WTC11 (cell line): ENCODE measurements around the gene REX1BD. TPM values are rescaled to one million over a fixed set of nuclear protein-coding genes. Genes with fewer than 3 reads are reported as not detected.
A peak's percentile ranks its signal among the peaks of the same experiment; 100 is the strongest.

Experiments
- ATAC-seq: fragments of 200-7000 bp; cut with Tn5 transposase; 2 replicates; pipeline ENCODE4 v1.10.0; 2021; ENCODE audit warnings: mild to moderate bottlenecking, moderate library complexity
- CTCF ChIA-PET: fragments of 300-600 bp; sonication (Branson Sonifier 250); formaldehyde crosslinking; loops from one replicate; lab custom pipeline; 2021; ENCODE audit warnings: antibody characterized with exemption; lab: Charles Lee
- POLR2A ChIA-PET: fragments of 350-600 bp; sonication (Branson Sonifier 250); formaldehyde crosslinking; loops from one replicate; lab custom pipeline; 2021; ENCODE audit warnings: antibody characterized with exemption; lab: Charles Lee
- DNase-seq: peaks from one replicate; pipeline ENCODE4 v3.0.0; 2021; ENCODE audit warnings: low spot score
- H3K27ac Mint-ChIP-seq: 2 replicates; pipeline ENCODE4 v1.8.0; 2021; ENCODE audit warnings: mixed read lengths
- H3K27me3 Mint-ChIP-seq: 2 replicates; pipeline ENCODE4 v1.8.0; 2021; ENCODE audit warnings: low read depth, mild to moderate bottlenecking, moderate library complexity, mixed read lengths
- H3K36me3 Mint-ChIP-seq: 2 replicates; pipeline ENCODE4 v1.8.0; 2021; ENCODE audit warnings: mixed read lengths
- H3K4me1 Mint-ChIP-seq: 2 replicates; pipeline ENCODE4 v1.8.0; 2022; ENCODE audit warnings: mixed read lengths
- H3K4me3 Mint-ChIP-seq: 2 replicates; pipeline ENCODE4 v1.8.0; 2021; ENCODE audit warnings: mild to moderate bottlenecking, moderate library complexity, mixed read lengths
- H3K9me3 Mint-ChIP-seq: 2 replicates; pipeline ENCODE4 v1.8.0; 2021; ENCODE audit warnings: mixed read lengths
- ATF1 ChIP-seq: sonication (generic); formaldehyde crosslinking; IDR thresholded peaks from 2 replicates; pipeline ENCODE4 v1.8.1; 2023; ENCODE audit warnings: mild to moderate bottlenecking, moderate library complexity, missing genetic modification reagents
- CREB1 ChIP-seq: sonication (generic); formaldehyde crosslinking; IDR thresholded peaks from 2 replicates; pipeline ENCODE4 v1.8.0; 2023; ENCODE audit warnings: mild to moderate bottlenecking, missing genetic modification reagents
- CREM ChIP-seq: sonication (generic); formaldehyde crosslinking; IDR thresholded peaks from 2 replicates; pipeline ENCODE4 v1.8.1; 2022; ENCODE audit warnings: mild to moderate bottlenecking, missing genetic modification reagents, moderate library complexity
- CTCF ChIP-seq: fragments of 200-600 bp; IDR thresholded peaks from 2 replicates; pipeline ENCODE4 v1.8.0; 2022; ENCODE audit warnings: antibody characterized with exemption
- ELF4 ChIP-seq: sonication (generic); formaldehyde crosslinking; IDR thresholded peaks from 2 replicates; pipeline ENCODE4 v1.8.1; 2022; ENCODE audit warnings: low read depth, mild to moderate bottlenecking, moderate library complexity, missing genetic modification reagents
- NFE2L1 ChIP-seq: sonication (generic); formaldehyde crosslinking; IDR thresholded peaks from 2 replicates; pipeline ENCODE4 v1.8.1; 2023; ENCODE audit warnings: missing genetic modification reagents
- NR1H2 ChIP-seq: sonication (generic); formaldehyde crosslinking; IDR thresholded peaks from 2 replicates; pipeline ENCODE4 v1.9.0; 2021; ENCODE audit warnings: mild to moderate bottlenecking, moderate library complexity, missing genetic modification reagents
- NR2C2 ChIP-seq: sonication (generic); formaldehyde crosslinking; IDR thresholded peaks from 2 replicates; pipeline ENCODE4 v1.8.0; 2022; ENCODE audit warnings: mild to moderate bottlenecking, missing genetic modification reagents
- PRDM15 ChIP-seq: sonication (generic); formaldehyde crosslinking; IDR thresholded peaks from 2 replicates; pipeline ENCODE4 v1.8.0; 2022; ENCODE audit warnings: missing genetic modification reagents
- SP1 ChIP-seq: sonication (generic); formaldehyde crosslinking; conservative IDR thresholded peaks from 2 replicates; pipeline ENCODE4 v1.8.1; 2022; ENCODE audit warnings: missing genetic modification reagents
- TEAD1 ChIP-seq: sonication (generic); formaldehyde crosslinking; IDR thresholded peaks from 2 replicates; pipeline ENCODE4 v1.8.0; 2022; ENCODE audit warnings: mild to moderate bottlenecking, missing genetic modification reagents
- ZNF281 ChIP-seq: sonication (generic); formaldehyde crosslinking; IDR thresholded peaks from 2 replicates; pipeline ENCODE4 v1.8.0; 2023; ENCODE audit warnings: mild to moderate bottlenecking, missing genetic modification reagents
- ZNF416 ChIP-seq: fragments of 250-450 bp; sonication (Bioruptor Pico); IDR thresholded peaks from 2 replicates; pipeline ENCODE4 v1.9.0; 2021; ENCODE audit warnings: mild to moderate bottlenecking, inconsistent platforms
- total RNA-seq: library from RNA; stranded (reverse); gene quantifications from 3 replicates; pipeline ENCODE4 v1.2.3, GENCODE V29; 2021
- TF ChIP-seq, protein P1 (sequence below): sonication (generic); formaldehyde crosslinking; IDR thresholded peaks from 2 replicates; pipeline ENCODE4 v1.8.0; 2022; ENCODE audit warnings: mild to moderate bottlenecking, missing genetic modification reagents
- TF ChIP-seq, protein P2 (sequence below): sonication (generic); formaldehyde crosslinking; IDR thresholded peaks from 2 replicates; pipeline ENCODE4 v1.8.1; 2023; ENCODE audit warnings: mild to moderate bottlenecking, moderate library complexity, missing genetic modification reagents
- TF ChIP-seq, protein P3 (sequence below): sonication (generic); formaldehyde crosslinking; conservative IDR thresholded peaks from 2 replicates; pipeline ENCODE4 v1.8.1; 2022; ENCODE audit warnings: mild to moderate bottlenecking, missing genetic modification reagents
- TF ChIP-seq, protein P4 (sequence below): sonication (generic); formaldehyde crosslinking; IDR thresholded peaks from 2 replicates; pipeline ENCODE4 v1.8.0; 2022; ENCODE audit warnings: mild to moderate bottlenecking, missing genetic modification reagents

REX1BD gene
- total RNA-seq, 1 experiment from 2014 or later, result 90.2 TPM

- TF ChIP-seq ZNF281 (CRISPR knock-in tag) (peak; percentile 65; the same call in 1 of the 2 replicates), CREM (CRISPR knock-in tag) (no peak), NR1H2 (CRISPR knock-in tag) (no peak), NR2C2 (CRISPR knock-in tag) (peak; percentile 58; the same call in 1 of the 2 replicates)
- TF ChIP-seq, protein P1, sequence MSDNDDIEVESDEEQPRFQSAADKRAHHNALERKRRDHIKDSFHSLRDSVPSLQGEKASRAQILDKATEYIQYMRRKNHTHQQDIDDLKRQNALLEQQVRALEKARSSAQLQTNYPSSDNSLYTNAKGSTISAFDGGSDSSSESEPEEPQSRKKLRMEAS (CRISPR knock-in tag), result peak; percentile 94
Observed at GRCh38 chr19:18589380-18590272, 1.0 kb downstream of the REX1BD start (continued).

DNA sequence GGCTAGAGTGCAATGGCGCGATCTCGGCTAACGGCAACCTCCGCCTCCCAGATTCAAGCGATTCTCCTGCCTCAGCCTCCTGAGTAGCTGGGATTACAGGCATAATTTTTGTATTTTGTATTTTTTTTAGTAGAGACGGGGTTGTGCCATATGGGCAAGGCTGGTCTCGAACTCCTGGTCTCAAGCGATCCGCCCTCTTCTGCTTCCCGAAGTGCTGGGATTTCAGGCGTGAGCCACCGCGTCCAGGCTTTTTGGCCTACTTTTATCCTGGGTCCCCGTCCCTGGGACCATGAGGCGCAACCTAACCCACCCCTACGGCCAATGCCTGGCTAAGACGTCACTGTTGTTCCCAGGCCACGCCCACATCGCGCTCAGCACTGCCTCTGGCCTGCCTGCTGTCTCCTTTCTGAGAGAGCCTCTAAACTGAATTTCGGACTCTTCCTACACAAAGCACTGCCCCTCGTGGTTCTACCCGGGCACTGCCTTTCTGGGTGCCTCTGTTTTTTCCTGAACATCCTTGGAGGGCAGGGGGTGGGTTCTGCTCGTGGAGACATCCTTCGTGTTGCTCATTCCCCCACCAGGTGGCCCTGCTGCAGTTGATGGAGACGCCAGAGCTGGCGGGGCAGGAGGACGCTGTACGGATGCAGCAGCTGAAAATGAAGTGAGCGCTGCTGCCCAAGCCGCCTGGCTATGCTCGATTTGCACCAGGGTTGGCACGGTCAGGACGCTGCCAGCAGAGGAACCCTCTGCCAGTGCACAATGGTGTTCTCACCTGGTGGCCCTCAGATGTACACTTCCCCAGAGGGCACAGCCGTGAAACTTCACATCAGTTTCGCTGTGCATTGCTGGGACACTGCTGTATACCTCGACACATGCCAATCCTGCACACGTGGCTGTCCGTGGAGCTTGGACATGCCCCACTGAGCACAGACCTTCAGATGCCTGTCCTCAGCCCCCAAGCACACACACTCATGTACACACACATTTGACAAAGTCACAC is 2.0 kb downstream of the REX1BD start:
- H3K4me1 Mint-ChIP-seq, result peaks cover 39% of the 10 kb centered on the region
- peaks cover 5% of the 10 kb centered on the region; the same call in 1 of the 2 replicates for H3K27me3 Mint-ChIP-seq
- H3K36me3 Mint-ChIP-seq, result 0 out of 2 replicates have a peak, but pooled peaks cover 3% of the 10 kb centered on the region
- ChIA-PET POLR2A (interaction anchor here (0.6 to 2.5 kb wide), 8 partner anchors 9 to 106 kb away, joined by 3 to 18 read pairs (median 4); partner anchors contain the start of genes KXD1 and UBA52), CTCF (interaction anchor here (0.6 to 4.5 kb wide), 29 partner anchors 10 to 396 kb away, joined by 3 to 39 read pairs (median 5); partner anchors contain the start of genes ELL, ISYNA1 and UBA52)
- peak overlapping the region; percentile 98 for H3K27ac Mint-ChIP-seq
- H3K4me3 Mint-ChIP-seq, result peak overlapping the region; percentile 86
- ATAC-seq (peak; percentile 56), DNase-seq (peak; percentile 98)
- 0 out of 2 replicates have a peak, but pooled peaks cover 3% of the 10 kb centered on the region for H3K9me3 Mint-ChIP-seq
- TF ChIP-seq PRDM15 (CRISPR knock-in tag) (peak; percentile 56), ZNF416 (no peak), CREM (CRISPR knock-in tag) (peak; percentile 85; the same call in 1 of the 2 replicates), ELF4 (peak; percentile 64; the same call in 1 of the 2 replicates), NFE2L1 (CRISPR knock-in tag) (peak; percentile 48; the same call in 1 of the 2 replicates), ATF1 (CRISPR knock-in tag) (no peak), CREB1 (CRISPR knock-in tag) (peak; percentile 59; the same call in 1 of the 2 replicates), CTCF (peak; percentile 38; the same call in 1 of the 2 replicates), SP1 (CRISPR knock-in tag) (peak; percentile 93), TEAD1 (peak; percentile 75)
- TF ChIP-seq, protein P1 (CRISPR knock-in tag), result peak; percentile 74; the same call in 1 of the 2 replicates
- TF ChIP-seq, protein P2, sequence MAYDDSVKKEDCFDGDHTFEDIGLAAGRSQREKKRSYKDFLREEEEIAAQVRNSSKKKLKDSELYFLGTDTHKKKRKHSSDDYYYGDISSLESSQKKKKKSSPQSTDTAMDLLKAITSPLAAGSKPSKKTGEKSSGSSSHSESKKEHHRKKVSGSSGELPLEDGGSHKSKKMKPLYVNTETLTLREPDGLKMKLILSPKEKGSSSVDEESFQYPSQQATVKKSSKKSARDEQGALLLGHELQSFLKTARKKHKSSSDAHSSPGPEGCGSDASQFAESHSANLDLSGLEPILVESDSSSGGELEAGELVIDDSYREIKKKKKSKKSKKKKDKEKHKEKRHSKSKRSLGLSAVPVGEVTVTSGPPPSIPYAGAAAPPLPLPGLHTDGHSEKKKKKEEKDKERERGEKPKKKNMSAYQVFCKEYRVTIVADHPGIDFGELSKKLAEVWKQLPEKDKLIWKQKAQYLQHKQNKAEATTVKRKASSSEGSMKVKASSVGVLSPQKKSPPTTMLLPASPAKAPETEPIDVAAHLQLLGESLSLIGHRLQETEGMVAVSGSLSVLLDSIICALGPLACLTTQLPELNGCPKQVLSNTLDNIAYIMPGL (CRISPR knock-in tag), result 0 out of 2 replicates have a peak, but pooled peaks have one; percentile 19
- TF ChIP-seq, protein P3, sequence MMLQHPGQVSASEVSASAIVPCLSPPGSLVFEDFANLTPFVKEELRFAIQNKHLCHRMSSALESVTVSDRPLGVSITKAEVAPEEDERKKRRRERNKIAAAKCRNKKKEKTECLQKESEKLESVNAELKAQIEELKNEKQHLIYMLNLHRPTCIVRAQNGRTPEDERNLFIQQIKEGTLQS (CRISPR knock-in tag), result no peak
- TF ChIP-seq, protein P4, sequence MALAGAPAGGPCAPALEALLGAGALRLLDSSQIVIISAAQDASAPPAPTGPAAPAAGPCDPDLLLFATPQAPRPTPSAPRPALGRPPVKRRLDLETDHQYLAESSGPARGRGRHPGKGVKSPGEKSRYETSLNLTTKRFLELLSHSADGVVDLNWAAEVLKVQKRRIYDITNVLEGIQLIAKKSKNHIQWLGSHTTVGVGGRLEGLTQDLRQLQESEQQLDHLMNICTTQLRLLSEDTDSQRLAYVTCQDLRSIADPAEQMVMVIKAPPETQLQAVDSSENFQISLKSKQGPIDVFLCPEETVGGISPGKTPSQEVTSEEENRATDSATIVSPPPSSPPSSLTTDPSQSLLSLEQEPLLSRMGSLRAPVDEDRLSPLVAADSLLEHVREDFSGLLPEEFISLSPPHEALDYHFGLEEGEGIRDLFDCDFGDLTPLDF, result 0 out of 2 replicates have a peak, but pooled peaks have one; percentile 20
